NCI-H2227 (cell line): ENCODE results near the gene RNASEH2B.

Experiments used
- DNase-seq: peaks from one replicate; lab custom pipeline; 2025; ENCODE audit not compliant: unreplicated experiment; lab: John Stamatoyannopoulos, UW

RNASEH2B gene

DNA sequence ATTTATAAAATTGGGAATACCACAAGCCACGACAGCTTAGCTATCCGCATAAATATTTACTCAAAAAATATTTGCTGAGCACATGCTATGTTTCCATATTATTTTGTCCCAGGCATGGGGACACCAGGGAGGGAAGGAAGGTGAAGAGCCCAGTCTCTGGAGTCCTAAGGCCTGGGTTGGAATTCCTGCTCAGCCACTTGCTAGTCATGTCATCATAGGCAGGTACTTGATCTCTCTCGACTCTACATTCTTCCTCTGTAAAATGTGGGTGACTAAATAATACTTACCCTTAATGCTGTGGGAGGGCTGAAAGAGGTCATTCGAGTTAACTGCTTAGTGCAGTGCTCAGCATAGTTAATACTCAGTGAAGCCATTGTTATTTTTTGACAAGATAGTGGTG, 4.3 kb upstream of the RNASEH2B start:
- DNase-seq = no peak

- DNase-seq = no peak
Measured at GRCh38 chr13:50907781-50908180, 1.8 kb upstream of the RNASEH2B start.

- DNase-seq = no peak
Measured at GRCh38 chr13:50908371-50908770, 1.2 kb upstream of the RNASEH2B start.

- DNase-seq = peak; percentile 50
Measured at GRCh38 chr13:50910485-50910805, 854 bp downstream of the RNASEH2B start.

GRCh38 chr13:50911081-50911631, 1.6 kb downstream of the RNASEH2B start:
- no peak for DNase-seq

- peak; percentile 82 for DNase-seq
Measured at GRCh38 chr13:50911937-50912795, 2.6 kb downstream of the RNASEH2B start.

DNA sequence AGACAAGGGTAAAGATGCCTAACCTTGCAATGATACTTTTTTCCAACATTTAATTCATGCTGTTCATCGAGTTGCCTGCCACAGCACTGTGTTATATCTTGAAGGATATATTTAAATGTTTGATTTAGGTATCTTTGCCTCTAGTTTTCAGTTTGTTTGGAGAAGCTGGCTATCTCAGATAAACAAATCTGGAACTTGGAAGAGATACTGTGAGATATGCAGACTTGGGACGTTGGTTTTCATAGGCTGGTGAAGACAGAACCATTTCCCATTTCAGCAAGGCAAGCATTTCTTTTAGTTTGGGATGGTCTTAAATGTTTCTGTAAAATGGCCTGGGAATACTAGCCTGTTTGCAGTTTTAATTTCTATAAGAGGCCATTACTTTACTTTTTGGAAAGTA, 3.3 kb downstream of the RNASEH2B start:
- DNase-seq = no peak

GRCh38 chr13:50914176-50914700, 4.6 kb downstream of the RNASEH2B start:
- no peak for DNase-seq

DNA sequence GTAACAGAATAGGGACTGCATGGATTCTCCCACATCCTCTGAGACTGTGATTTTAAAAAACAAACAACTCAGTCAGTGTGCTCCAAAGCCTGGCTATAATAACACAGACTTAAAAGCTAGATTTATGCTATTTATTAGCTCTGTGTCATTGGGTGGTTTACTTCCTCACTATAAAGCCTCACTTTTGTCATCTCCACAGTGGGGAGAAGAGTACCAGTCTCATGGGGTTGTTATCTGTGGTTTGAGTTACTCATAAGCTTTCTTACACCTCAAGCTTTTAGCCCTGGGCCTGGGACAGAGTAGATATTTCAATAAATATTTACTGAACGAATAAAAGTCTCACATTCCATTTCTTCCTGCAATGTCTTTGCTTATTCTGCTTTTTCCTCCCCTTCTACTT, 5.3 kb downstream of the RNASEH2B start:
- DNase-seq = no peak

DNA sequence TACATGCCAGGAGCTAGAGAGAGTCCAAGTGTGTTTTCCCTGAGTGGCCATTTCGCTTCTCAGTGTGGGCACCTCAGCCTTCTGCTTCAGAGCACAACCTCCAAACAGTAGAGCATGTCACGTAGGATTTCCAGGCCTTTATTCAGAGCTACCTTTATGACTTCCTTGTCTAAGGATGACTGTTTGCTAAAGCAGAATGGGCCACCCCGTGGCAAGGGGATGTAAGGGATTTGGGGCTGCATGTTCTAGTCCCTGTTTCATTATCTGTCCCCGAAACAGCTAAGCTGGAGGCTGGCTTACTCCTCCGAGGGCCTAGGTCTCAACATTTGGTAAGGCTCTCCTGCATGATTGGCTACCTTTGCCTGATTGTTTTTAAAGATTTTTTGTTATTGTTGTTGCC, 6.0 kb downstream of the RNASEH2B start:
- DNase-seq = no peak

GRCh38 chr13:50916701-50917184, 7.2 kb downstream of the RNASEH2B start:
- no peak for DNase-seq

GRCh38 chr13:50917572-50917971, 8.0 kb downstream of the RNASEH2B start:
- no peak for DNase-seq

GRCh38 chr13:50918567-50918966, 9.0 kb downstream of the RNASEH2B start:
- no peak for DNase-seq

DNA sequence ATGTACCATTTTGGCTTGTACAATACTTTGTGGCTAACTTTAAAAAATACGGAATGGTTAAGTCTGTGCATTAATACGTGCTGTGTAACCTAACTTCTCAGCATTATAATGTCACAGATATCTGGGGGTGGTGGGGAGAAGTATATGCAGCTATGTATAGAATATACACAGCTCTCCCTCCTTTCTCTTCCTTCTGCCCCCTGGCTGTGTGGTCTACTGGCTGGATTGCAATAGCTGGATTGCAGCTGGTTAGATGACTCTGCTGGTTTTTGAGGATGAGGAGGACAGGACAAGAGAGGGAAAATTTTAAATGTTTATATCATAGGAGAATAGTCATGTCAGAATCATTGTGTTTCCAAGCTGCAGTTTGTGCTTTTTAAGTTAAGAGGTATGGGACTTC, 9.7 kb downstream of the RNASEH2B start:
- no peak for DNase-seq

DNA sequence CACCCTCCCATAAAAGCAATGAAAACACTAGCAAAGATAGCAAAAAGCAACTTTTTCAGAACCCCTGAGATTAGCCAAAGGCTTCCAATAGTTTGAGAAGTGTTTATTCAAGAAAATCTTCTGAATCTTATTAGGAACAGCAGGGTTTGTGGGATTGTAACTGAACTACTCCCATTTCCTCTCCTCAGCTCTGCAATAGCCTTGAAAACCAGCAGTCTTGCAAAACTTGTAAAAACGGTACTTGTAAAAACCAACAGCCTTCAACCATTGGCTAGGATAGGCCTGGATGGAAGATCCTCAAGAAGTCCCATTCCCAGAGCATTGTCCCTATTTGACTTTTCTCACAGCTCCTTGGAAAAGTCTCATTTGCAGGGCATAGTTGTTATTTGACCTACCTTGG, 12.1 kb downstream of the RNASEH2B start:
- no peak for DNase-seq

DNA sequence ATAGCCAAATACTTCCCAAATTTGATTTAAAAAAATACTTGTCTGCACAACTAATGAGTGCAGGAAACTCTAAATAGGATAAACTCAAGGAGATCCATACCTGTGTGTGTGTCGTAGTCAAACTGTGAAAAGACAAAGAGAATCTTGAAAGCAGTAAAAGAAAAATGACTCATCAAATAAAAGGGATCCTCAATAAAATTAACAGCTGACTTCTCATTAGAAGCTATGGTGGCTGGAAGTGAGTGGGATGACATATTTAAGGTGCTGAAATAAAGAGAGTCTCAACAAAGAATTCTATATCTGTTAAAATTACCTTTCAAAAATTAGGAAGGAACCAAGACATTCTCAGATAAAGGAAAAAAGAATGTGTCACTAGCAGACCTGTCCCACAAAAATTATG, 13.7 kb downstream of the RNASEH2B start:
- DNase-seq = no peak

DNA sequence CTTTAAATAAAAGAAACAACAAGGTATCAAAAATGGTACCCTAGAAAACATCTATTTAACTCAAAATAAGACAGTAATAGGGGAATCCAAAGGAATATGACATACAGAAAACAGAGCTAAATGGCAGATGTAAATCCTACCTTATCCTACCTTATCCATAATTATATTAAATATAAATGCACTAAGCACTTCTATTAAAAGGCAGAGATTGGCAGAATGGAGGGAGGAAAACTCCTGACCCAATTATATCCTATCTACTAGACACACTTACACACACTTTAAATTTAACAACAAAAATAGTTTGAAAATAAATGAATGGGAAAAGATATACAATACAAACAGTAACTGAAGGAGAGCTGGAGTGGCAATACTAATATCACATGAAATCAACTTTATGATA, 14.4 kb downstream of the RNASEH2B start:
- no peak for DNase-seq

DNA sequence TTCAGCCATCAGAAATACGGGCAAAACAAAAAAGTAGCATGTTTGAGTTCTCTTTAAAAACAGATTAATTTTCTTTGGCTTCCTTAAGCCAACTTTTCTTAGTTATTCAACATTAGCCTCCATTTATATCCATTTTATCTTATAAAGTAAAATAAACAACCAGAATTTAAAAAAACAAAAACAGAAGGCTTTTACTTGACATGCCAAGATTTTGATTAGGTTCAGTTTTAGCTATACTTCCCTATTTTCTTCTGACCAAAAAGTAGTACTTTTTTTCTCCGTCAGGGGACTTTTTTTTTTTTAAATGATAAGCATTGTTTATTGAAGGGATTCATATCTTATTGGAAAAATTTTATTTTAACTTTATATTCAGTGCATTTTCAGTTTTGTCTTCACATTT, 18.1 kb downstream of the RNASEH2B start:
- no peak for DNase-seq

DNA sequence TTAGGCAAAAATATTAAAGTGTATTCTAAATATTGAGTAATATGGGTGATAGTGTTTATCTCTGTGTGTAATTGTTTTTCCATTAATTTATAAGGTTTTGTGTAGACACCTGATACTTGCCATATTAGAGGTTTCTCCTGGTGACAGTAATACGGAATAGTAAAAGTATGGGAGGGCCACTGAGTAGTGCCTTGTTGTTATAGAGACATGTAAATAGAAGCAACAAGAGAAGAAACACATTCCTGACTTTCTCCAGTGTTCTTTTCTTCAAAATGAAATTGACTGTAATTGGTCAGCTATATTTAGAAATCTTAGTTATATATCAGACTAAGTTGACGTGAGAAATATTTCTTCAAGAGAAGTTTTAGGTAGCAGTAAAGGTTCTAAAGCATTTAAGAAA, 18.5 kb downstream of the RNASEH2B start:
- no peak for DNase-seq

GRCh38 chr13:50928659-50929462, 19.3 kb downstream of the RNASEH2B start:
- no peak for DNase-seq

DNA sequence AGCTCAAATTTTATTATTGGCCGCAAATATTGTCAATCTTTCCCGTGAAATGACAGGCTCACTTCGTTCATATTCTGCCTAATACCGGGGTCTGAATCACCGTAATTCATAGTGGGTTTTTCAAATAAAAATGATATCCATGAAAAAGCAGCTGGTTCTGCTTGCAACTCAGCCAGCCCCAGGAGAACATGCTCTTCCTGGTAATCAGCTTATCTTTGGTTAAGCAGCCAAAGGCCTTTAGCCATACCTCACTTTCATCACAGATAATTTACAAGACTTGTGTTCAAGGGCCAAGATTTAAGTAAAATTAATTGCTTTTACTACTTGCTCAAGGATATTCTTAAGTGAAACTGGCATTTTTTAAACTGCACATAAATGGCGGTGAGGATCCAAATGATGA, 22.5 kb downstream of the RNASEH2B start:
- no peak for DNase-seq
